Heart left ventricle (tissue), 13 donors: ENCODE results near the gene SLC25A21.

Source experiments
- POLR2A ChIP-seq, 2 donors: fragments of 450-650 bp; IDR thresholded peaks; one replicate each; pipeline ENCODE4 v1.6.1; 2017; ENCODE audit warnings: antibody characterized with exemption in 2 of 2, mild to moderate bottlenecking in 2 of 2, moderate library complexity in 2 of 2
- TF ChIP-seq, protein P1 (sequence below), 12 donors: fragments of 200-600 bp; sonication (generic) in 4 of 12; IDR thresholded peaks; one replicate each; pipeline versions ENCODE4 v1.5.0 to v1.8.0; 2018 to 2022; ENCODE audit warnings: antibody characterized with exemption in 12 of 12, mild to moderate bottlenecking in 5 of 12
- donor health status: ischemic (EF 13 %, LVEDD 7.1; RV severe dilation, severe dysfunction).
- donor health status: DM: no; HTN: yes; CAD: no.
- donor health status: DM: no; HTN: no; CAD: no.
- donor health status: ischemic (EF 25% LVEDD 6.9; RV normal size, moderate dysfunction).
- donor health status: ischemic (EF 25% LVEDD 5.7; RV mildly dilated, moderate dysfunction).
- donor health status: ischemic (EF 35%, LVEDD 5.7; RV mildly dilated, moderate dysfunction).
- donor health status: nonischemic (EF 11% LVEDD 7.7; RV severe dilation, severe dysfunction).
- donor health status: DM: yes; HTN: yes; CAD: no.
- donor health status: PGD.
- donor health status: ischemic (EF 29% LVEDD 5.4; RV normal size, mild dysfunction).
- donor health status: nonischemic (EF 23%, LVEDD 6.1; RV moderate dilation, normal function).

DNA sequence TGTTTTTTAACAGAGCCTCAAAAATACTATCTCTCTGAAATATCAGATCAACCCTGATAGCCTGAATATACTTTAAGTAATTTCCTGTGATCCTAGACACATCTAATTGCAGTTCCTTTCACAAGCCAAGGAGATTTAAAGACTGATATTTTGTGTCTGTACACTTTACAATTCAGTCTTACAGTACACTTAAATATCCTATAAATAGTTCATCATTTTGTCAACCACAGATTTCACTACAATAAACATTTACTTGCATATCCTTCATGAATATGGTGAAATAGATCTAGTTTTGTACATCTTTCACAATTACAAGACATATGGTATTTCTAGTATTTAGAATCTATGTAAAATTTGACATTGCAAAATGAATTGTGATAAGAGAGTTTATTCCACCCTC is 349.7 kb downstream of the SLC25A21 start:
- TF ChIP-seq, protein P1, sequence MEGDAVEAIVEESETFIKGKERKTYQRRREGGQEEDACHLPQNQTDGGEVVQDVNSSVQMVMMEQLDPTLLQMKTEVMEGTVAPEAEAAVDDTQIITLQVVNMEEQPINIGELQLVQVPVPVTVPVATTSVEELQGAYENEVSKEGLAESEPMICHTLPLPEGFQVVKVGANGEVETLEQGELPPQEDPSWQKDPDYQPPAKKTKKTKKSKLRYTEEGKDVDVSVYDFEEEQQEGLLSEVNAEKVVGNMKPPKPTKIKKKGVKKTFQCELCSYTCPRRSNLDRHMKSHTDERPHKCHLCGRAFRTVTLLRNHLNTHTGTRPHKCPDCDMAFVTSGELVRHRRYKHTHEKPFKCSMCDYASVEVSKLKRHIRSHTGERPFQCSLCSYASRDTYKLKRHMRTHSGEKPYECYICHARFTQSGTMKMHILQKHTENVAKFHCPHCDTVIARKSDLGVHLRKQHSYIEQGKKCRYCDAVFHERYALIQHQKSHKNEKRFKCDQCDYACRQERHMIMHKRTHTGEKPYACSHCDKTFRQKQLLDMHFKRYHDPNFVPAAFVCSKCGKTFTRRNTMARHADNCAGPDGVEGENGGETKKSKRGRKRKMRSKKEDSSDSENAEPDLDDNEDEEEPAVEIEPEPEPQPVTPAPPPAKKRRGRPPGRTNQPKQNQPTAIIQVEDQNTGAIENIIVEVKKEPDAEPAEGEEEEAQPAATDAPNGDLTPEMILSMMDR (IDR thresholded peaks at IDR 0.05) = no peak
- TF ChIP-seq POLR2A (IDR thresholded peaks at IDR 0.05) = no peak
